Astrocyte of the cerebellum (primary cell): ENCODE data around the gene KSR2.

ENCODE experiments used
- DNase-seq: peaks from one replicate; pipeline ENCODE4 v3.0.0-alpha.2; 2011; ENCODE audit warnings: low read depth
- H3K4me3 ChIP-seq: 2 replicates; pipeline ENCODE4 v1.5.1; 2011; ENCODE audit warnings: mild to moderate bottlenecking, low read depth, low read length, moderate library complexity
- in situ Hi-C: cut with HindIII; loops from 2 replicates; pipeline ENCODE4 v1.10.0; 2017; ENCODE audit warnings: low sequenced_read_pairs
- TF ChIP-seq, protein P1 (sequence below): IDR thresholded peaks from 2 replicates; pipeline ENCODE4 v1.5.1; 2012; ENCODE audit warnings: low read length, low read depth, moderate library complexity, mild to moderate bottlenecking; ENCODE audit errors: missing control alignments

KSR2 gene

GRCh38 chr12:117844114-117844830, 124.5 kb downstream of the KSR2 start:
- H3K4me3 ChIP-seq: no peak overlapping the region
- TF ChIP-seq, protein P1, sequence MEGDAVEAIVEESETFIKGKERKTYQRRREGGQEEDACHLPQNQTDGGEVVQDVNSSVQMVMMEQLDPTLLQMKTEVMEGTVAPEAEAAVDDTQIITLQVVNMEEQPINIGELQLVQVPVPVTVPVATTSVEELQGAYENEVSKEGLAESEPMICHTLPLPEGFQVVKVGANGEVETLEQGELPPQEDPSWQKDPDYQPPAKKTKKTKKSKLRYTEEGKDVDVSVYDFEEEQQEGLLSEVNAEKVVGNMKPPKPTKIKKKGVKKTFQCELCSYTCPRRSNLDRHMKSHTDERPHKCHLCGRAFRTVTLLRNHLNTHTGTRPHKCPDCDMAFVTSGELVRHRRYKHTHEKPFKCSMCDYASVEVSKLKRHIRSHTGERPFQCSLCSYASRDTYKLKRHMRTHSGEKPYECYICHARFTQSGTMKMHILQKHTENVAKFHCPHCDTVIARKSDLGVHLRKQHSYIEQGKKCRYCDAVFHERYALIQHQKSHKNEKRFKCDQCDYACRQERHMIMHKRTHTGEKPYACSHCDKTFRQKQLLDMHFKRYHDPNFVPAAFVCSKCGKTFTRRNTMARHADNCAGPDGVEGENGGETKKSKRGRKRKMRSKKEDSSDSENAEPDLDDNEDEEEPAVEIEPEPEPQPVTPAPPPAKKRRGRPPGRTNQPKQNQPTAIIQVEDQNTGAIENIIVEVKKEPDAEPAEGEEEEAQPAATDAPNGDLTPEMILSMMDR: no peak
- no peak for DNase-seq
- in situ Hi-C loops: loop anchor here (25.0 kb wide), 1 partner anchor 482 kb away; the partner anchor contains the start of gene NOS1

- no peak for DNase-seq
- in situ Hi-C loops: loop anchor here (25.0 kb wide), 1 partner anchor 480 kb away; the partner anchor contains the start of gene NOS1
- H3K4me3 ChIP-seq: no peak overlapping the region
- TF ChIP-seq, protein P1: no peak
These were observed 126.2 kb downstream of the KSR2 start for GRCh38 chr12:117842630-117843029.

DNA sequence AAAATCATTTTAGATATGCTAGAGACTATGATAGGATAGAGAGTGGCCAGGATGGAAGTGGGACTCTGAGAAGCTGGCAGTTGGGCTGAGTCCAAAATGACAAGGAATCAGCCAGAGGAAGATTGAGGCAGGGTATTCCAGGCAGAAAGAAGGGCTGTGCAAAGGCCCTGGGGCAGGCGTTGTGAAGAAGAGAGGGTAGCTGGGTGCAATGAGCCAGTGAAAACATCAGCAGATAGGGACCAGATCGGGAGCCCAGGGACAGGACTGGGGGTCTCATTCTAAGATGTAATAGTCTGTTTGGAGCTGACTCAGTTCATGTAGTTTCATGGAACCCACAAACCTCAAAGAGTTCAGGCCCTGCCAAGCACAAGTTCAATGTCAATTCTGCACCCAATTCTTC, 126.6 kb downstream of the KSR2 start:
- in situ Hi-C loops: loop anchor here (25.0 kb wide), 1 partner anchor 480 kb away; the partner anchor contains the start of gene NOS1
- no peak overlapping the region for H3K4me3 ChIP-seq
- DNase-seq: no peak
- TF ChIP-seq, protein P1: no peak

- no peak overlapping the region for H3K4me3 ChIP-seq
- in situ Hi-C loops: loop anchor here (10.0 to 25.0 kb wide), 2 partner anchors 57 to 475 kb away; partner anchors contain the start of gene NOS1
- no peak for DNase-seq
- TF ChIP-seq, protein P1: no peak
These were observed 131.1 kb downstream of the KSR2 start for GRCh38 chr12:117837737-117838050.

DNA sequence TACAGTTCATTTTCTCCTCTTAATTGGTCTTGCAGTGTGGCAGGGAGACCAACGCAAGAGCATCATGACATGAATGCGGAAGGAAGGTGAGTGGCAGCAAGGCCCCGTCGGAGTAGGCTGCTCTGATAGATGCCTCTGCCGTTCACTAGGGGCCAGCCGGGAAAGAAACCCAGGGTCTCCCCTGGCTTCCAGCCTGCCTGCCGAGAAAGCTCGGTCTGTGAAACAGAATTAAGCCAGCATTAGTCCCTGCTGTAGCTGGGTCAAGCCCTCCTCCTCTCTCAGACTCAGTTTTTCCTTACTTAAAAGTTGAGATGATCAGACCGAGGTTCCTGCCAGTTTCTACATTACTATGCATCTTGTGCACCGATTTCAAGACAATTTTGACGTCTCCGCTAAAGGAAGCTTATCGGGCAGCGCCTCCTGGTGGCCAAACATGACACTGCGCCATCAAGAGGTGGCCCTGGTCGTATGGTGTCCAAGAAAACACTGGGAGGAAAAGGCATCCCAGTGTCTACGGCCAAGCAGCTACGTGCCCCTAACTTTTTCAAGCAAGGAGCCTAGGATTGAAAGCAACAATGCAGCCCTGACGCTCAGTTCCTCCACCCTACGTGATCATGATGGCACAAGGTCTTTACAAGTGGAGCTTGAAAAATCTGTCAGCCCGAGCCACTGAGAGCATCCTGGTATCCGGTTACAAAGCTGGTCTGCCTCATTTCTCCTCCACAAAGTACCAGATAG, 131.6 kb downstream of the KSR2 start:
- H3K4me3 ChIP-seq: no peak overlapping the region
- DNase-seq: peak; percentile 60

GRCh38 chr12:117836476-117836875, 132.3 kb downstream of the KSR2 start:
- DNase-seq: no peak
- H3K4me3 ChIP-seq: no peak overlapping the region
- in situ Hi-C loops: loop anchor here (10.0 to 25.0 kb wide), 2 partner anchors 58 to 474 kb away; partner anchors contain the start of gene NOS1
- TF ChIP-seq, protein P1: no peak

More for the DNA sequence above, 131.6 kb downstream of the KSR2 start:
- in situ Hi-C loops: loop anchor here (10.0 to 25.0 kb wide), 2 partner anchors 58 to 475 kb away; partner anchors contain the start of gene NOS1
- TF ChIP-seq, protein P1: peak; percentile 98
